Kasumi-1 (cell line): ENCODE results near the gene CALR3.

Experiments
- DNase-seq, 2 experiments: peaks; one replicate each; lab custom pipeline; 2025; lab: John Stamatoyannopoulos, UW

The CALR3 gene

DNA sequence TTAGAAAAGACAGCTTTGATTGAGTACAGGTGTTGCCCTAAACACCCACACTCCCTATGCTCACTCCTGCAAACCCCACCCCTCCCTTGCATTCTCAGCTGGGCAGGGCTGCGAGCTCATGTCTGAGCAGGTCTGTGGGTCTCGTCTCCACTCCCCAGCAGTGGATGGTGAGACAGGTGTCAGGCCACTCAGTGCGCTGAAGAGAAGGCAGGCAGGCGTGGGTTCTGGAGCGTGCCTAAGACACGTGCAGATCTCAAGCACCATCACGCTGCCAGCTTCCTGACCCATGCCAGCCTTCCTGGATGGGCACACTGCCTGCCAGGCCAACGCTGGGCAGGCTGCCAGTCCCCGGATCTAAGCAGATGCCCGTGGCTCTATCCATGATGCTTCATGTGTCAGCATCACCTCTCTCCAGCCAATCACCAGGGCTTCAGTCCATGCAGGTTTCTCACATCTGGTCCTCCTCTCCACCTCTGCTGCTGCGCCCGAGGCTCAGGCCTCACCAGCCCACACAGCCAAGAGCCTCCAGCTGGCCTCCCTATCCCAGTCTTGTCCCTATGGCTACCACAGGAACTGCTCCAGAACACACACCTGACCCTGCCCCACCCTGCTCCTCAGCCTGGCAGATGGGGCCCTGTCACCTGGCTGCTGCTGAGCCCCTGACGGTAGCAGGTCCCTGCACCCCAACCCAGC, 66.8 kb downstream of the CALR3 start:
- no peak for DNase-seq
